HG03095 (cell line): ENCODE results near the gene PANX2.

Experiments
- ATAC-seq: cut with Tn5 transposase; IDR thresholded peaks from one replicate; pipeline ENCODE4 v1.9.1; 2021; ENCODE audit warnings: moderate library complexity; ENCODE audit not compliant: unreplicated experiment

The PANX2 gene

GRCh38 chr22:50169774-50170341, 673 bp upstream of the PANX2 start:
- ATAC-seq, result no peak

GRCh38 chr22:50171319-50171964, 911 bp downstream of the PANX2 start:
- no peak for ATAC-seq

- ATAC-seq, result no peak
Measured at GRCh38 chr22:50171965-50172421, 1.5 kb downstream of the PANX2 start.

GRCh38 chr22:50173311-50173982, 2.9 kb downstream of the PANX2 start:
- no peak for ATAC-seq

- ATAC-seq, result no peak
Measured at GRCh38 chr22:50173983-50174355, 3.4 kb downstream of the PANX2 start.

- ATAC-seq, result no peak
Measured at GRCh38 chr22:50174382-50175190, 4.1 kb downstream of the PANX2 start.

- ATAC-seq, result no peak
Measured at GRCh38 chr22:50175191-50175461, 4.6 kb downstream of the PANX2 start.

GRCh38 chr22:50175921-50176849, 5.7 kb downstream of the PANX2 start:
- ATAC-seq, result no peak

GRCh38 chr22:50176850-50177536, 6.5 kb downstream of the PANX2 start:
- no peak for ATAC-seq

- no peak for ATAC-seq
Measured at GRCh38 chr22:50177537-50178470, 7.3 kb downstream of the PANX2 start.

- no peak for ATAC-seq
Measured at GRCh38 chr22:50178471-50178864, 7.9 kb downstream of the PANX2 start.

- ATAC-seq, result no peak
Measured at GRCh38 chr22:50178871-50179869, 8.6 kb downstream of the PANX2 start.

- ATAC-seq, result no peak
Measured at GRCh38 chr22:50179937-50180726, 9.6 kb downstream of the PANX2 start.

- no peak for ATAC-seq
Measured at GRCh38 chr22:50180727-50181521, 10.4 kb downstream of the PANX2 start.

- no peak for ATAC-seq
Measured at GRCh38 chr22:50182176-50183081, 11.9 kb downstream of the PANX2 start.
